HG02943 (cell line): ENCODE measurements around the gene TMPRSS9.
"Not testable (repeated sequence)": the region's sequence is repeated elsewhere in the genome, so short reads cannot be mapped to it uniquely, and the experiment has no call there.

ENCODE experiments used
- ATAC-seq: cut with Tn5 transposase; IDR thresholded peaks from one replicate; pipeline ENCODE4 v1.9.1; 2021; ENCODE audit warnings: mild to moderate bottlenecking, low read depth, moderate library complexity; ENCODE audit not compliant: unreplicated experiment

Gene TMPRSS9

DNA sequence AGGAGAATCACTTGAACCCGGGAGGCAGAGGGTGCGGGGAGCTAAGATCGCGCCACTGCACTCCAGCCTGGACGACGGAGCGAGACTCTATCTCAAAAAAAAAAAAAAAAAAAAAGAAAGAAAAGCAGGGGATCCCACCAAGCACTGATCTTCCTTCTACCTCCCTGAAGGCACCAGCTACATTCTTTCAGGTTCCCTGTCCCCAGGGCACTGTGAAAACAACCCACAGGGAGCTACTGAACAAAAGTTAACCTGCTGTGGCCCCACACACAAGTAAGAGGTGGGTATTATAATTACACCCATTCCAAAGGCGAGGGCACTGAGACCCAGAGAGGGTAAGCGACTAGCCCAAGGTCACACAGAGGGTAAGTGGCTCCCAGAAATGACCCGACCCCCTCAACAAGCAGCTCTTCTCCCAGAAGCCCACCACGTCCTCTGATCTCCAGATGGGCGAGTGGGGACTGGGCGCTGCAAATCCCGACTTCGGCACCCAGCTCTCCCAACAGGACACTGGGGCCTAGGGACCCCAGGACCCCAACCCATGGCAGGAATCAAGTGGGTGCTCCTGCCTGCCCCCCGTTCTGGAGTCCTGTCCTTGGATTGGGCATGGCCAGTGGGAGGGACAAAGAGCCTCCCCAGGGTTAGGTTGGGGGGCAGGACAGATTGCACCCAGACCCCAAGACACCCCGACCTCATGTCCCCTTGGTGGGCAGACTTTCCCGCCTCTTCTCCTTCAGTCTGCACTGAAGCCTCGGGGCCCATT lies 94.3 kb downstream of the TMPRSS9 start:
- ATAC-seq = no peak

GRCh38 chr19:2454962-2455850 lies 95.1 kb downstream of the TMPRSS9 start:
- ATAC-seq = no peak

GRCh38 chr19:2455851-2456570 lies 95.9 kb downstream of the TMPRSS9 start:
- ATAC-seq = no peak

DNA sequence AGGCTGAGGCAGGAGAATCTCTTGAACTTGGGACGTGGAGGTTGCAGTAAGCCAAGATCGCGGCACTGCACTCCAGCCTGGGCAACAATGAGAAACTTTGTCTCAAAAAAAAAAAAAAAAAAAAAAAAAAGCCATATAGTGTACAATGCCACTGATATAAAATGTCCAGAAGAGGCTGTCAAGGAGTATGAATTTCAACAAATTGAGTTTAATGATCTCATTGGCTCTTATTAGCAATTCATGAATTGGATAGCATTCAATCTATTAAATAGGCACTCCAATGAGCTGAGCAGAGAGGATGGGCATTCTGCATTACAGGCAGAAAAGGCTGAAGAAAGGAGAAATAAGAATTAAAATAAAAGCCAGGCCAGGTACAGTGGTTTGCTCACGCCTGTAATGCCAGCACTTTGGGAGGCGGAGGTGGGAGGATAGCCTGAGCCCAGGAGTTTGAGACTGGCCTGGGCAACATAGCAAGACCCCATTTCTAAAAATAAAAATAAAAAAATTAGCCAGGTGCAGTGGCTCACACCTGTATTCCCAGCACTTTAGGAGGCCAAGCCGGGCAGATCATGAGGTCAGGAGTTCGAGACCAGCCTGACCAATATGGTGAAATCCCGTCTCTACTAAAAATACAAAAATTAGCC lies 97.5 kb downstream of the TMPRSS9 start:
- no peak for ATAC-seq

GRCh38 chr19:2458054-2458453 lies 98.0 kb downstream of the TMPRSS9 start:
- no peak for ATAC-seq

DNA sequence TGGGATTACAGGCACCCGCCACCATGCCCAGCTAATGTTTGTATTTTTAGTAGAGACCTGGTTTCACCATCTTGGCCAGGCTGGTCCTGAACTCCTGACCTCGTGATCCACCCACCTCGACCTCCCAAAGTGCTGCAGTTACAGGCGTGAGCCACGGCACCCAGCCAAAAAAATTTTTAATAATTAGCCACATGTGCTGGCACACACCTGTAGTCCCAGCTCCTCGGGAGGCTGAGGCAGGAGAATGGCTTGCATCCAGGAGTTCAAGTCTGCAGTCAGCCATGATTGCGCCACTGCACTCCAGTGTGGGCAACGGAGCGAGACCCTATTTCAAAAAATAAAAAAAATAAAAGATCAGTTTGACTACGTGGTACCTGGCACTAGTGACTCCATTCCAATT lies 98.7 kb downstream of the TMPRSS9 start:
- ATAC-seq = not testable (repeated sequence)

GRCh38 chr19:2460245-2460644 lies 100.2 kb downstream of the TMPRSS9 start:
- ATAC-seq = no peak

- ATAC-seq = no peak
These were observed 101.9 kb downstream of the TMPRSS9 start for GRCh38 chr19:2461751-2462634.

DNA sequence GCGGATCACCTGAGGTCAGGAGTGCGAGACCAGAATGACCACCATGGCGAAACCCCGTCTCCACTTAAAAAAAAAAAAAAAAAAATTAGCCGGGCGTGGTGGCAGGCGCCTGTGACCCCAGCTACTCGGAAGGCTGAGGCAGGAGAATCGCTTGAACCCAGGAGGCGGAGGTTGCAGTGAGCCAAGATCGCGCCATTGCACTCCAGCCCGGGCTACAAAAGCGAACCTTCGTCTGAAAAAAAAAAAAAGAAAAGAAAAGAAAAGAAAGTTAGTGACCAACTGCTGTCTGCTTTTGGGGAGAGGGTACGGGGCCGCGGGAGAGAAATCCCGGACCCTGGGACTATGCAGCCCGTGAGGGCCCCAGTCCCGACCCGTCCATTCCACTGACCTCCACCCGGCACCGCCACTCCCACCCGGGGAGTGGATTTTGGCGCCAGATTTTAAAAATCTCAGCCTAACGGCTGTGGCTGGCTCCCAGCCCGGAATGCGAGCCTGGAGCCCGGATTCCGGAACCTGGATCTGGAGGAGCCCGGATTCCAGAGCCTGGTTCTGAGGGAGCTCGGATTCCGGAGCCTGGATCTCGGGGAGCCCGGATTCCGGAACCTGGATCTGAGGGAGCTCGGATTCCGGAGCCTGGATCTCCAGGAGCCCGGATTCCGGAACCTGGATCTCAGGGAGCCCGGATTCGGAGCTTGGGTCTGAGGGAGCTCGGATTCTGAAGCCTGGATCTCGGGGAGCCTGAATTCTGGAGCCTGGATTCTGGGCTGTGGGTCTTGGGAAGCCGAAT lies 102.8 kb downstream of the TMPRSS9 start:
- ATAC-seq = no peak

DNA sequence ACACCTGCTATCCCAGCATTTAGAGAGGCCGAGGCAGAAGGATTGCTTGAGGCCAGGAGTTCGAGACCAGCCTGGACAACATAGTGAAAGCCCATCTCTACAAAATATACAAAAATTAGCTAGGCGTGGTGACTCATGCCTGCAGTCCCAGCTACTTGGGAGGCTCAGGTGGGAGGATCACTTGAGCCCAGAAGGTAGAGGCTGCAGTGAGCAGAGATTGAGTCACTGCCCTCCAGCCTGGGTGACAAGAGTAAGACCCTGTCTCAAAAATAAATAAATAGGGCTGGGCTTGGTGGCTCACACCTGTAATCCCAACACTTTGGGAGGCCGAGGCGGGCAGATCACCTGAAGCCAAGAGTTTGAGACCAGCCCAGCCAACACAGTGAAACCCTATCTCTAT lies 103.6 kb downstream of the TMPRSS9 start:
- not testable (repeated sequence) for ATAC-seq

GRCh38 chr19:2464389-2464788 lies 104.3 kb downstream of the TMPRSS9 start:
- no peak for ATAC-seq

DNA sequence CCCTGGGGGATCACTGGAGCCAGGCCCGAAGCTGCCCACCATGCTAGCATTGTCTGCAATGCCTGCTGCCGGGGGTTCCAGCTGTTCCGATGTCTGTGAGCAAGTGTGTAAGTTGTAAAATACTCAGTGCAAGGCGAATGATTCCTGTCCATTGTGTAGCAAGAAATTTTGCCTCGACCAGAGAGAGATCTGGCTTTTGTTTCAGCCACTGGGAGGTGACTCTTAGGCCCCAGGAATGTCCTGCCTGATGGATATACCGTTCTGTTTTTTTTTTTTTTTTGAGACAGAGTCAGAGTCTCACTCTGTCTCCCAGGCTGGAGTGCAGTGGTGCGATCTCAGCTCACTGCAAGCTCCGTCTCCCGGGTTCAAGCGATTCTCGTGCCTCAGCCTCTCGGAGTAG lies 108.5 kb downstream of the TMPRSS9 start:
- no peak for ATAC-seq

GRCh38 chr19:2469102-2469914 lies 109.2 kb downstream of the TMPRSS9 start:
- ATAC-seq = no peak

GRCh38 chr19:2469915-2470200 lies 109.8 kb downstream of the TMPRSS9 start:
- ATAC-seq = not testable (repeated sequence)

GRCh38 chr19:2474232-2475017 lies 114.4 kb downstream of the TMPRSS9 start:
- ATAC-seq = peak; percentile 19

GRCh38 chr19:2475018-2475701 lies 115.1 kb downstream of the TMPRSS9 start:
- peak; percentile 3 for ATAC-seq
